ENCODE measurements around the gene ERC1.

GRCh38 chr12:1470051-1470450 lies 479.0 kb downstream of the ERC1 start:
- TF ChIP-seq EZH2 (IDR thresholded peaks at IDR 0.05; ENCODE audit: low read length, missing control alignments): no peak
- TF ChIP-seq CTCF (conservative IDR thresholded peaks at IDR 0.05 in 1 of 2, IDR thresholded peaks at IDR 0.05 in 1 of 2; ENCODE audit: low read depth in 1 of 2, low read length in 2 of 2): no peak
